Activated naive CD8-positive, alpha-beta T cell treated with anti-CD3 and anti-CD28 coated beads, Interleukin-2, amount 50 U/mL, for 24 hours (primary cell): ENCODE measurements around the gene TAF4B.
"Not testable (repeated sequence)": the region's sequence is repeated elsewhere in the genome, so short reads cannot be mapped to it uniquely, and the experiment has no call there.

ENCODE experiments used
- ATAC-seq: fragments of 150-1000 bp; cut with Tn5 transposase; one replicate; pipeline ENCODE4 v1.10.0; 2021
- DNase-seq: peaks from one replicate; pipeline ENCODE4 v3.0.0; 2021
- H3K27ac Mint-ChIP-seq: one replicate; pipeline ENCODE4 v1.8.0; 2021; ENCODE audit warnings: mild to moderate bottlenecking, mixed read lengths
- H3K27me3 Mint-ChIP-seq: one replicate; pipeline ENCODE4 v1.8.0; 2021; ENCODE audit warnings: mixed read lengths
- H3K36me3 Mint-ChIP-seq: one replicate; pipeline ENCODE4 v1.8.0; 2021; ENCODE audit warnings: low read depth, mixed read lengths
- H3K4me1 Mint-ChIP-seq: one replicate; pipeline ENCODE4 v1.8.0; 2021; ENCODE audit warnings: mixed read lengths
- H3K4me3 Mint-ChIP-seq: one replicate; pipeline ENCODE4 v1.8.0; 2021; ENCODE audit warnings: mild to moderate bottlenecking, moderate library complexity, mixed read lengths
- H3K9me3 Mint-ChIP-seq: one replicate; pipeline ENCODE4 v1.8.0; 2021; ENCODE audit warnings: mixed read lengths

The TAF4B gene

GRCh38 chr18:26225022-26225693, 1.1 kb upstream of the TAF4B start:
- H3K4me3 Mint-ChIP-seq = no peak overlapping the region
- DNase-seq (no peak), ATAC-seq (no peak)
- H3K27ac Mint-ChIP-seq = peak overlapping the region; percentile 92
- no peaks in the 10 kb centered on the region for H3K27me3 Mint-ChIP-seq
- peaks cover 2% of the 10 kb centered on the region for H3K36me3 Mint-ChIP-seq
- H3K9me3 Mint-ChIP-seq = no peaks in the 10 kb centered on the region
- peaks cover 29% of the 10 kb centered on the region for H3K4me1 Mint-ChIP-seq

DNA sequence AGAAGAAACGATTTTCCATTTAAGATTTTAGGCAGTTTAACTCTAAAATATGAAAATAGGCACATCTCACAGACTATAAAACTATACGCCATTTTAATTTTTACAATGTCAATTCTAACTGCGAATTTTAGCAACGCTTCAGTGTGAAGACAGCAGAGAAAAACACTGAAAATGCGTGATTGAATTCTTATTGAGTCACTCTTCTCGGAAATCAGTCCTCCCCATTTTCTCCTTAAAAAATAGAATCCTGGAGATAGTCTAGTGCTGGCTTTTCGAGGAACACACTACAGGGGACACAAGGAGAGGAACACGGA, 373 bp upstream of the TAF4B start:
- peak overlapping the region; percentile 93 for H3K4me3 Mint-ChIP-seq
- peaks cover 33% of the 10 kb centered on the region for H3K4me1 Mint-ChIP-seq
- peak overlapping the region; percentile 92 for H3K27ac Mint-ChIP-seq
- ATAC-seq (no peak), DNase-seq (no peak)
- H3K9me3 Mint-ChIP-seq = no peaks in the 10 kb centered on the region
- no peaks in the 10 kb centered on the region for H3K27me3 Mint-ChIP-seq
- peaks cover 6% of the 10 kb centered on the region for H3K36me3 Mint-ChIP-seq

DNA sequence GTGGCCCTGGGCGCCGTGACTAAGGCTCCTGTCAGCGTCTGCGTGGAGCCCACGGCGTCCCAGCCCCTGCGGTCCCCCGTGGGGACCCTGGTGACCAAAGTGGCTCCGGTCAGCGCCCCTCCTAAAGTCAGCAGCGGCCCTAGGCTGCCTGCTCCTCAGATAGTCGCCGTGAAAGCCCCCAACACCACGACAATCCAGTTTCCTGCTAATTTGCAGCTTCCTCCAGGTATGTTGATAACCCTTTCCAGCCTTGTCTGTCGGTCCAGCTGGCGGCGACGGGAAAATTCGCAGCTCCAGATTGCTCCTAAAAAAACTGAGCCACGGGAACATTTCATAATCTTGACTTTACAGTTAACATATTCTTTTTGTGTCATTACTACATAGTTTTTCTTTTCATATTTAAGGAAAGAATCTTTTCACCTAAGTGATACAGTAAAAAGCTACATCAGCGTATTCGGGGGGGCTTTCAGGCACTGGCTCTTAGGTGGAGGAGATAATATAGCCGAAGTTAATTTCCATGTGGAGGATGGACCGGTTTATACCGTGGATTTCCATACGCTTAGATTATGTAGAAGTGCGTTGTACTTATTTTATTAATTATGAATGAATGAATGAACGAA, 916 bp downstream of the TAF4B start:
- no peaks in the 10 kb centered on the region for H3K9me3 Mint-ChIP-seq
- ATAC-seq (no peak), DNase-seq (no peak)
- peak overlapping the region; percentile 93 for H3K4me3 Mint-ChIP-seq
- H3K36me3 Mint-ChIP-seq = peaks cover 11% of the 10 kb centered on the region
- H3K27me3 Mint-ChIP-seq = no peaks in the 10 kb centered on the region
- peak overlapping the region; percentile 88 for H3K27ac Mint-ChIP-seq
- H3K4me1 Mint-ChIP-seq = peaks cover 37% of the 10 kb centered on the region

GRCh38 chr18:26228562-26229260, 2.5 kb downstream of the TAF4B start:
- Mint-ChIP-seq H3K27me3 (no peaks in the 10 kb centered on the region), H3K36me3 (peaks cover 12% of the 10 kb centered on the region), H3K9me3 (no peaks in the 10 kb centered on the region), H3K4me1 (peaks cover 49% of the 10 kb centered on the region), H3K27ac (no peak overlapping the region), H3K4me3 (peak overlapping the region; percentile 93)
- ATAC-seq (peak; percentile 12), DNase-seq (no peak)

DNA sequence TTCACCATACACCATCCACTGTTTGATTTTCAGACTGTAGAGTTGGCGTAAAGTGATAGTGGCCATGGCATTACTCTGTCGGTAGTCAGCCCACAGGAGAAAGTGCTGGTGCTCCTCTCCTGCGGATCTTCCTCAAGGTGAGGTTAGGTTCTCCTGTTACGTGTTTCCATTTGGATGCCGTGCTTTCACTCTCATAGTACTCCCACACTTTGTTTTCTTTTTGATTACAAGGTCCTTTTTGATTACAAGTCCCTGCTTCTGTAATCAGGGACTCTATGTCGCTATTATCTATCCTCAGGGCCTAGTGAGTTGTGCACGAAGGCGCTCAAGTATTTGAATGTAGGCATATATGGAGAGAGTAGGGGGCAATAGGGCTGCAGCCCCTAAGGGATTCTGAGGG, 4.3 kb downstream of the TAF4B start:
- no peak for ATAC-seq
- DNase-seq = no peak
- Mint-ChIP-seq H3K27ac (no peak overlapping the region), H3K36me3 (peaks cover 12% of the 10 kb centered on the region), H3K4me1 (peaks cover 60% of the 10 kb centered on the region), H3K9me3 (no peaks in the 10 kb centered on the region), H3K27me3 (no peaks in the 10 kb centered on the region), H3K4me3 (no peak overlapping the region)

DNA sequence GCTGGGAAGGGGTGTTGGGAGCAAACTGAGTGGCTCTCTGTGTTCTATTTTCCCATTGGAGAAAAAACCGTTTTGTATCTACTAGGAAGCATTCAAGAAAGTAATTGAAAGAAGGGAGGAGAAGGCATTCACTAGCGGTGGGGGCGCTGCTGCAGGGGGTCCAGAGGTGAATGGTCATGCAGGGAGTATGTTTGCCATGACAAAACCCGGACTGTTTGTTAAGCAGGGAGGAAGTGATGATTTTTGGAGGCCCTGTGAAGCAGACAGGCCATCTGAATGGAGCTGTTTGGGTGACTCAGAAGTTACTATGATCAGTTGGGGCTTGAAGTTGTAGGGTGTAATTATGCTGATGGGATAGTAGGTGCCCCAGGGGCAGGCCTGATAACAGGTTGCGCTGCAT, 7.0 kb downstream of the TAF4B start:
- Mint-ChIP-seq H3K27ac (no peak overlapping the region), H3K27me3 (no peaks in the 10 kb centered on the region), H3K4me3 (no peak overlapping the region), H3K4me1 (peaks cover 44% of the 10 kb centered on the region), H3K36me3 (peaks cover 17% of the 10 kb centered on the region), H3K9me3 (no peaks in the 10 kb centered on the region)
- ATAC-seq (no peak), DNase-seq (no peak)

DNA sequence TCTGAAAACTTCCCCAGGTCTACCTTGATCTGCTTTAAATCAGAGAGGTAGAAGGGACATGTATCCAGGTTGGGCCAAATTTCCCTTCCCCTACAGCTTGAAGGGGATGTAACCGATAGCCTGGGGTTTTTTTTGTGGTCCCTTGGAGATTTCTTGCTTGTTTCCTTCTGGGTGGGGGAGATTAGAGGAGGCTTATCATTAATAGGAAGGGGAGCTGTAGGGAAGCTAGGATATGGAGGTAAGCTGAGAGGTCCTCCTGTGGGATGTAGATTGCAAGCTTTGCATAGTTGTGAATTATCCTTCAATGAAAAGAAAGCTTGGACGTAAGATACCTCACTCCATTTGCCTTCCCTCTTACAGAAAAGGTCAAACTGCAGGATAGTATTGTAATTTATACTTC, 11.1 kb downstream of the TAF4B start:
- not testable (repeated sequence) for ATAC-seq, H3K27me3 Mint-ChIP-seq, H3K27ac Mint-ChIP-seq, DNase-seq, H3K4me3 Mint-ChIP-seq
- Mint-ChIP-seq H3K9me3 (peaks cover 12% of the 10 kb centered on the region), H3K4me1 (peaks cover 24% of the 10 kb centered on the region), H3K36me3 (peaks cover 16% of the 10 kb centered on the region)

- Mint-ChIP-seq H3K4me1 (peaks cover 24% of the 10 kb centered on the region), H3K36me3 (peaks cover 28% of the 10 kb centered on the region), H3K9me3 (peaks cover 12% of the 10 kb centered on the region)
- not testable (repeated sequence) for H3K4me3 Mint-ChIP-seq, H3K27ac Mint-ChIP-seq, H3K27me3 Mint-ChIP-seq, ATAC-seq, DNase-seq
Observed at GRCh38 chr18:26238718-26239117, 12.5 kb downstream of the TAF4B start.

DNA sequence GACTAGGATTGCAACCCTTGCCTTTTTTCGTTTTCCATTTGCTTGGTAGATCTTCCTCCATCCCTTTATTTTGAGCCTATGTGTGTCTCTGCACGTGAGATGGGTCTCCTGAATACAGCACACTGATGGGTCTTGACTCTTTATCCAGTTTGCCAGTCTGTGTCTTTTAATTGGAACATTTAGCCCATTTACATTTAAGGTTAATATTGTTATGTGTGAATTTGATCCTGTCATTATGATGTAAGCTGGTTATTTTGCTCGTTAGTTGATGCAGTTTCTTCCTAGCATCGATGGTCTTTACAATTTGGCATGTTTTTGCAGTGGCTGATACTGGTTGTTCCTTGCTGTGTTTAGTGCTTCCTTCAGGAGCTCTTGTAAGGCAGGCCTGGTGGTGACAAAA, 16.1 kb downstream of the TAF4B start:
- H3K36me3 Mint-ChIP-seq = peaks cover 36% of the 10 kb centered on the region
- not testable (repeated sequence) for H3K4me3 Mint-ChIP-seq, H3K27ac Mint-ChIP-seq, H3K27me3 Mint-ChIP-seq, ATAC-seq, DNase-seq
- H3K4me1 Mint-ChIP-seq = peaks cover 10% of the 10 kb centered on the region
- peaks cover 21% of the 10 kb centered on the region for H3K9me3 Mint-ChIP-seq

DNA sequence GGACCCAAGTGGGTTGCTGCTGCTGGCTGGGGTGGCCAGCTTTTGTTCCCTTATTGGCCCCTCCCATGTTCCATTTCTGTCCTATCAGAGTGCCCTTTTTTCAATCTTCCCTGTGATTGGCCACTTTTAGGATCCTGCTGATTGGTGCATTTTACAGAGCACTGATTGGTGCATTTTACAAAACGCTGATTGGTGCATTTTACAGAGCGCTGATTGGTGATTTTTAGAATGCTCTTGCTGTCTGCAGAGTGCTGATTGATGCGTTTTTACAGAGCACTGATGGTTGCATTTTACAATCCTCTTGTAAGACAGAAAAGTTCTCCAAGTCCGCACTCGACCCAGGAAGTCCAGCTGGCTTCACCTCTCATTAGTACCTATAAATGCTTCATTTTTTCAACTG, 19.2 kb downstream of the TAF4B start:
- peaks cover 21% of the 10 kb centered on the region for H3K9me3 Mint-ChIP-seq
- H3K4me3 Mint-ChIP-seq, ATAC-seq, H3K27me3 Mint-ChIP-seq, H3K27ac Mint-ChIP-seq, DNase-seq: not testable (repeated sequence)
- peaks cover 10% of the 10 kb centered on the region for H3K4me1 Mint-ChIP-seq
- peaks cover 28% of the 10 kb centered on the region for H3K36me3 Mint-ChIP-seq

- DNase-seq (no peak), ATAC-seq (no peak)
- Mint-ChIP-seq H3K27me3 (no peaks in the 10 kb centered on the region), H3K27ac (no peak overlapping the region), H3K36me3 (no peaks in the 10 kb centered on the region), H3K4me1 (peaks cover 24% of the 10 kb centered on the region), H3K4me3 (no peak overlapping the region), H3K9me3 (no peaks in the 10 kb centered on the region)
Observed at GRCh38 chr18:26252411-26252810, 26.2 kb downstream of the TAF4B start.

- not testable (repeated sequence) for H3K36me3 Mint-ChIP-seq, H3K4me3 Mint-ChIP-seq, ATAC-seq, H3K27ac Mint-ChIP-seq, H3K9me3 Mint-ChIP-seq, H3K27me3 Mint-ChIP-seq, DNase-seq
- peaks cover 24% of the 10 kb centered on the region for H3K4me1 Mint-ChIP-seq
Observed at GRCh38 chr18:26254808-26255207, 28.6 kb downstream of the TAF4B start.

DNA sequence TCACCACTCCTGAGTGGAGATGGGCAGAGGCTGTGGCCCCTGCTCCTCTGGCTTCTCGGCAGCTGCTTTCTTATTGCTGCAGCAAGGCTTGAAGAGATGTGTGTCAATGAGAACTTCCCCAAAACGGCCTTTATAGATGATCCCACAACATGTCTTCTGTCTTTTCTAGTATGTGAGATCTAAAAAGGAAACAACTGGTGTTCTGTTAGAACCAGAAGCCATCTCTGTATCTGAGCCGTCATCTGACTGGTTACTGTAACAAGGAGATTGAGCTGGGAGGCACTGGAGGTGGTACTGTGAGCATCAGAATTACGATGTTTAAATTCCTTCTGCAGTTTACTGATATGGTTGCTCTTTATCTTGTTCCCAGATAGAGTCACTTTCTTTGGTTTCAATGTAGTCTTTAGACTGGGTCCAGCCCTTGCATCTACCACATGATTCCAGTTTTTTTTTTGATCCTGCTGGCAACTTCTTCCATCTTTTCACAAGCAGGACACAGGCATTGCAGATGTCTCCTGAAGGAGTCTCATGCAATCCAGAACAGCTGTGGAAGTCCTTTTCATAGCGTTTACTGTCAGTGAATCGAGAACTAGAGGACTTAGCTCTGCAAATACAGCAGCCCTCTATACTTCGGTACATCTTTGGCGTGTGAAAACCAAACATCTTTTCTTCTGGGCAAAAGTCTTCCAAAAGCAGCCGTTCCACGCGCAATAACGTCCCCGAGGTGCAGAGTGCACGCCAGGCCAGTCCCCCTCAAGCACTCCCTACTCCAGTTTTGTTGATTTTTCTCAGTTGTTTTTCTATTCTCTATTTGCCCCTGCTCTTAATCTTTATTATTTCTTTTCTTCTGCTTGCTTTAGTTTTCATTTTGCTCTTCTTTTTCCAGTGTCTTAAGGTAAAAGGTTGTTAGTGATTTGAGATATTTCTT, 29.7 kb downstream of the TAF4B start:
- Mint-ChIP-seq H3K27me3 (no peaks in the 10 kb centered on the region), H3K4me3 (no peak overlapping the region), H3K4me1 (peaks cover 26% of the 10 kb centered on the region), H3K27ac (no peak overlapping the region), H3K9me3 (peaks cover 4% of the 10 kb centered on the region), H3K36me3 (peaks cover 6% of the 10 kb centered on the region)
- DNase-seq (no peak), ATAC-seq (peak; percentile 20)

GRCh38 chr18:26258711-26259110, 32.5 kb downstream of the TAF4B start:
- no peak for ATAC-seq
- Mint-ChIP-seq H3K27me3 (no peaks in the 10 kb centered on the region), H3K4me3 (no peak overlapping the region), H3K27ac (no peak overlapping the region), H3K4me1 (peaks cover 23% of the 10 kb centered on the region), H3K36me3 (peaks cover 11% of the 10 kb centered on the region), H3K9me3 (peaks cover 11% of the 10 kb centered on the region)
- no peak for DNase-seq
